ENCODE measurements around the gene DDX1. TPM values are rescaled to one million over a fixed set of nuclear protein-coding genes. Genes with fewer than 3 reads are reported as not detected.

Gene DDX1
- total RNA-seq, 2 donors from 2014 or later, result 116 to 126 TPM

DNA sequence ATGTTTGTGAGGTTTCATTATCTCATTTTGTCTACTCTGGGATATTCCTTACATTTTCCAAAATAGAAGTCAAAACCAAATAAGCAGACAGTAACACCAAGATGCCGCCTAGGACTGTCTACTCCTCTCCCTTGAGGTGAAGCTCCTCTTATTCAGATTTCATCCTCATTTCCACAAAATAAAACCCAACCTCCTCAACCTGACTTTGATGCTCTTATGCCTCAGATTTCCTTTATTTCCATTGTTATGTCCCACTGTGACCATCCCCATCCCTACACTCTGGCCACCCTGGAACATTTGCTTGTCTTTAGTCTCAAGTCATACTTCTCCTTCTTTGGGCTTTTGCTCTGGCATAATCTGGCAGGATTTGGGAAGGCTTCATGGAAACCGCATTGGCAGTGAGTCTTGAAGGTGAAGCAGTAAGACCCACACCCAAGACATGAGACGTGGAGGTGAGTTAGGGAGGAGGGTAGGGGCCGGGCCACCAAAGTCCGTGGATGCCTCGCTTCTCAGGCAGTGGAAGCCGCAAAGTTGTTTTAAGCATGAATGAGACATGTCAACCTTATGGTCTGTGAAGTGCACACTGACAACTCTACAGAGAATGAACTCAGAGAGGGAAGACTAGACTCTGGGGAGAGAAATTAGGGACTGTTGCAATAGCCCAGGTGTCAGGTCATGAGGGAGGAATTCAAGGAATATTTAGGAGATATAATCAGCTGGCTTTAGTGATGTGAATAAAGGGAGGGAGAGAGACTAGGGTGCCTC is 63.6 kb downstream of the DDX1 start:
- Mint-ChIP-seq H3K36me3 (ENCODE audit: low read depth) (no peaks in the 10 kb centered on the region), H3K27ac (no peak overlapping the region), H3K9me3 (no peaks in the 10 kb centered on the region), H3K4me3 (no peak overlapping the region), H3K27me3 (ENCODE audit: insufficient read depth) (peaks cover 7% of the 10 kb centered on the region), H3K4me1 (peaks cover 4% of the 10 kb centered on the region)
- TF ChIP-seq, protein P1, sequence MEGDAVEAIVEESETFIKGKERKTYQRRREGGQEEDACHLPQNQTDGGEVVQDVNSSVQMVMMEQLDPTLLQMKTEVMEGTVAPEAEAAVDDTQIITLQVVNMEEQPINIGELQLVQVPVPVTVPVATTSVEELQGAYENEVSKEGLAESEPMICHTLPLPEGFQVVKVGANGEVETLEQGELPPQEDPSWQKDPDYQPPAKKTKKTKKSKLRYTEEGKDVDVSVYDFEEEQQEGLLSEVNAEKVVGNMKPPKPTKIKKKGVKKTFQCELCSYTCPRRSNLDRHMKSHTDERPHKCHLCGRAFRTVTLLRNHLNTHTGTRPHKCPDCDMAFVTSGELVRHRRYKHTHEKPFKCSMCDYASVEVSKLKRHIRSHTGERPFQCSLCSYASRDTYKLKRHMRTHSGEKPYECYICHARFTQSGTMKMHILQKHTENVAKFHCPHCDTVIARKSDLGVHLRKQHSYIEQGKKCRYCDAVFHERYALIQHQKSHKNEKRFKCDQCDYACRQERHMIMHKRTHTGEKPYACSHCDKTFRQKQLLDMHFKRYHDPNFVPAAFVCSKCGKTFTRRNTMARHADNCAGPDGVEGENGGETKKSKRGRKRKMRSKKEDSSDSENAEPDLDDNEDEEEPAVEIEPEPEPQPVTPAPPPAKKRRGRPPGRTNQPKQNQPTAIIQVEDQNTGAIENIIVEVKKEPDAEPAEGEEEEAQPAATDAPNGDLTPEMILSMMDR (conservative IDR thresholded peaks at IDR 0.05), result no peak
- 92 to 94% methylated on average over 6 to 7 of the region's 7 CpGs for WGBS, 2 experiments (ENCODE audit: insufficient coverage in 1 of 2, insufficient read length in 1 of 2)
- no peak overlapping the region for H3K27ac ChIP-seq (ENCODE audit: low read depth, low read length)
- no peaks in the 10 kb centered on the region for H3K36me3 ChIP-seq (ENCODE audit: control insufficient read depth, insufficient read depth, low read length)
- no peak overlapping the region for H3K9ac ChIP-seq (ENCODE audit: extremely low read depth, low read length, poor library complexity, severe bottlenecking)
- no peak overlapping the region for H3K4me3 ChIP-seq (ENCODE audit: low read length)
- no peaks in the 10 kb centered on the region for H3K27me3 ChIP-seq (ENCODE audit: control insufficient read depth, insufficient read depth, low read length, poor library complexity, severe bottlenecking)
- no peak for DNase-seq
- no peaks in the 10 kb centered on the region for H3K9me3 ChIP-seq (ENCODE audit: control insufficient read depth, low read length)
- H3K4me1 ChIP-seq (ENCODE audit: control insufficient read depth, insufficient read depth, low read length), result no peaks in the 10 kb centered on the region

DNA sequence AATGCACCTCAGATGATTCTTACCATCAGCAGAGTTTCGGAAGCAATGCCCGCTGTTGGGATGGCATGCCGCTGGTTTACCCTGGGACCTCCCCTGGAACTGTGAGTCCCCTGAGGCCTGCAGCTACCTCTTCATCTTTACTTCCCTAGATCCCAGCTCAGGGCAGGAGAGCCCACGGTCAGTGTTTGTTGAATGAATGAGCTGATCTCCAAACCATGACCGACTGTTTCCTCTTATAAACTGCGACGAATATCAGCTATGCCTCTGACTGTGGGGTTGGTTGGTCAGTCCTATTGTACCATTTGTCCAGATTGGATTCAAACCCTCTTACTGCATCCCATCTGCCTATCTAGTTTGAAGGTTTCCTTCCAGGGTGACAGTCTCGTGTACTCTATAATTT is 64.4 kb downstream of the DDX1 start:
- H3K4me1 ChIP-seq (ENCODE audit: control insufficient read depth, insufficient read depth, low read length), result no peaks in the 10 kb centered on the region
- TF ChIP-seq, protein P1 (conservative IDR thresholded peaks at IDR 0.05), result no peak
- no peaks in the 10 kb centered on the region for H3K36me3 ChIP-seq (ENCODE audit: control insufficient read depth, insufficient read depth, low read length)
- Mint-ChIP-seq H3K27me3 (ENCODE audit: insufficient read depth) (peaks cover 3% of the 10 kb centered on the region), H3K36me3 (ENCODE audit: low read depth) (no peaks in the 10 kb centered on the region), H3K4me1 (peaks cover 4% of the 10 kb centered on the region), H3K4me3 (no peak overlapping the region), H3K9me3 (no peaks in the 10 kb centered on the region), H3K27ac (no peak overlapping the region)
- no peak overlapping the region for H3K27ac ChIP-seq (ENCODE audit: low read depth, low read length)
- no peak overlapping the region for H3K9ac ChIP-seq (ENCODE audit: extremely low read depth, low read length, poor library complexity, severe bottlenecking)
- no peaks in the 10 kb centered on the region for H3K27me3 ChIP-seq (ENCODE audit: control insufficient read depth, insufficient read depth, low read length, poor library complexity, severe bottlenecking)
- WGBS, 2 experiments (ENCODE audit: insufficient coverage in 1 of 2, insufficient read length in 1 of 2), result 83 to 97% methylated on average over 4 to 8 of the region's 8 CpGs
- H3K9me3 ChIP-seq (ENCODE audit: control insufficient read depth, low read length), result no peaks in the 10 kb centered on the region
- H3K4me3 ChIP-seq (ENCODE audit: low read length), result no peak overlapping the region
- DNase-seq, result no peak

DNA sequence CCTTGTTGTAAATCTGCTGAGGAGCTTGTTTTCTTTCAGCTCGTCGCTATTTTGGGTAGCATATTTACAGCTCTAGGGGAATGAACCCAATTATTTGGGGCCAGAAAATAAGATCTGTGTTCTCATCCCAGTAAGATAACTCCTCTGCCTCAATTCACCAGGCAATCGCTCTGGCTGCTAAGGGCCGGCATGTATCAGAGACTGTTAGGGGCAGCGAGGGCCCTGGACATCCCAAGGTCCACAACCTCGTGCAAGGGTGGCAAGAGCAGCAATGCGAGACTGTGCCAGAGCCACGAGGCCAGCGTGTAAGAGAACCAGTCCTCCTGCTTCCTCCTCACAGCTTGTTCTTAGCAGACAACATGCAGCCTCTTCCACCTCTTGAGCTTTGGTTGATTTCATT is 66.1 kb downstream of the DDX1 start:
- Histone ChIP-seq H3K4me1 (ENCODE audit: control insufficient read depth, insufficient read depth, low read length) (no peaks in the 10 kb centered on the region), H3K27ac (ENCODE audit: low read depth, low read length) (no peak overlapping the region), H3K4me3 (ENCODE audit: low read length) (no peak overlapping the region), H3K27me3 (ENCODE audit: control insufficient read depth, insufficient read depth, low read length, poor library complexity, severe bottlenecking) (no peaks in the 10 kb centered on the region), H3K9me3 (ENCODE audit: control insufficient read depth, low read length) (no peaks in the 10 kb centered on the region), H3K9ac (ENCODE audit: extremely low read depth, low read length, poor library complexity, severe bottlenecking) (no peak overlapping the region), H3K36me3 (ENCODE audit: control insufficient read depth, insufficient read depth, low read length) (no peaks in the 10 kb centered on the region)
- Mint-ChIP-seq H3K4me1 (peaks cover 4% of the 10 kb centered on the region), H3K27ac (no peak overlapping the region), H3K27me3 (ENCODE audit: insufficient read depth) (no peaks in the 10 kb centered on the region), H3K9me3 (no peaks in the 10 kb centered on the region), H3K36me3 (ENCODE audit: low read depth) (no peaks in the 10 kb centered on the region), H3K4me3 (no peak overlapping the region)
- TF ChIP-seq, protein P1 (conservative IDR thresholded peaks at IDR 0.05), result no peak
- 80 to 94% methylated on average over 1 to 9 of the region's 9 CpGs for WGBS, 2 experiments (ENCODE audit: insufficient coverage in 1 of 2, insufficient read length in 1 of 2)
- no peak for DNase-seq

Data from endodermal cell (in vitro differentiated cells).